HG02623 (cell line): Measurements from ENCODE around the gene OR2T11.
"Not testable (repeated sequence)": the region's sequence is repeated elsewhere in the genome, so short reads cannot be mapped to it uniquely, and the experiment has no call there.

Experiments used
- ATAC-seq: cut with Tn5 transposase; IDR thresholded peaks from one replicate; pipeline ENCODE4 v1.9.1; 2021; ENCODE audit warnings: moderate library complexity; ENCODE audit not compliant: unreplicated experiment

The OR2T11 gene

GRCh38 chr1:248634991-248635390, at the start of gene OR2T11:
TSS of gene OR2T11 (minus strand) at chr1:248635091. CDS start at chr1:248627128, 7,963 bp downstream.
- ATAC-seq, result not testable (repeated sequence)

- ATAC-seq, result no peak
These were observed 46.8 kb upstream of the OR2T11 start for GRCh38 chr1:248681651-248682050.

GRCh38 chr1:248670003-248670402, 35.1 kb upstream of the OR2T11 start:
- ATAC-seq, result no peak

- ATAC-seq, result peak; percentile 97
These were observed 28.8 kb upstream of the OR2T11 start for GRCh38 chr1:248663453-248664328.

GRCh38 chr1:248656797-248657196, 21.9 kb upstream of the OR2T11 start:
- ATAC-seq, result not testable (repeated sequence)

- not testable (repeated sequence) for ATAC-seq
These were observed 20.5 kb upstream of the OR2T11 start, which contains the start of gene OR2T27 for GRCh38 chr1:248655354-248655753. TSS of gene OR2T27 (minus strand) at chr1:248655528. CDS start at chr1:248650884, 4,644 bp downstream.

- ATAC-seq, result not testable (repeated sequence)
These were observed 14.1 kb upstream of the OR2T11 start for GRCh38 chr1:248648770-248649536.

GRCh38 chr1:248645178-248645577, 10.3 kb upstream of the OR2T11 start, which contains the start of gene OR2T35:
TSS of gene OR2T35 (minus strand) at chr1:248645278. CDS start at chr1:248639258, 6,020 bp downstream.
- not testable (repeated sequence) for ATAC-seq

GRCh38 chr1:248642971-248643651, 8.2 kb upstream of the OR2T11 start:
- peak; percentile 71 for ATAC-seq

GRCh38 chr1:248641583-248641982, 6.7 kb upstream of the OR2T11 start:
- not testable (repeated sequence) for ATAC-seq

GRCh38 chr1:248640906-248641305, 6.0 kb upstream of the OR2T11 start:
- ATAC-seq, result peak; percentile 20

- ATAC-seq, result peak; percentile 24
These were observed 4.8 kb upstream of the OR2T11 start for GRCh38 chr1:248639652-248640051.

- ATAC-seq, result not testable (repeated sequence)
These were observed 1.7 kb upstream of the OR2T11 start for GRCh38 chr1:248636612-248637011.

- no peak for ATAC-seq
These were observed 3.4 kb downstream of the OR2T11 start for GRCh38 chr1:248631354-248632008.

GRCh38 chr1:248630551-248630950, 4.3 kb downstream of the OR2T11 start:
- ATAC-seq, result no peak

GRCh38 chr1:248627971-248628844, 6.7 kb downstream of the OR2T11 start:
- peak; percentile 94 for ATAC-seq

GRCh38 chr1:248625971-248626370, 8.9 kb downstream of the OR2T11 start:
- ATAC-seq, result no peak

- no peak for ATAC-seq
These were observed 9.7 kb downstream of the OR2T11 start for GRCh38 chr1:248625166-248625565.

GRCh38 chr1:248622570-248623001, 12.3 kb downstream of the OR2T11 start:
- ATAC-seq, result peak; percentile 80
